NCI-H1092 (cell line): ENCODE measurements around the gene TXNL4A.
"Not testable (repeated sequence)": the region's sequence is repeated elsewhere in the genome, so short reads cannot be mapped to it uniquely, and the experiment has no call there.

ENCODE experiments used
- DNase-seq: peaks from one replicate; lab custom pipeline; 2025; lab: John Stamatoyannopoulos, UW

Gene TXNL4A

GRCh38 chr18:79988451-79989194 is at the start of gene TXNL4A:
Gene TXNL4A, minus strand, starts transcription at chr18:79988563. Its CDS starts 171 bp downstream, at chr18:79988392.
- peak; percentile 91 for DNase-seq

GRCh38 chr18:80037300-80037699 is 48.9 kb upstream of the TXNL4A start:
- DNase-seq, result no peak

GRCh38 chr18:80035997-80036396 is 47.6 kb upstream of the TXNL4A start:
- DNase-seq, result no peak

GRCh38 chr18:80034852-80035406 is 46.6 kb upstream of the TXNL4A start:
- no peak for DNase-seq

GRCh38 chr18:80034068-80034851 is 45.9 kb upstream of the TXNL4A start, which contains the start of gene RBFA:
Gene RBFA, plus strand, starts transcription at chr18:80034434. Its CDS starts 62 bp downstream, at chr18:80034496.
- peak; percentile 100 for DNase-seq

- DNase-seq, result no peak
These were observed 45.1 kb upstream of the TXNL4A start for GRCh38 chr18:80033181-80034067.

- DNase-seq, result no peak
These were observed 41.3 kb upstream of the TXNL4A start for GRCh38 chr18:80029690-80030089.

- not testable (repeated sequence) for DNase-seq
These were observed 39.4 kb upstream of the TXNL4A start for GRCh38 chr18:80027719-80028118.

- DNase-seq, result no peak
These were observed 38.0 kb upstream of the TXNL4A start for GRCh38 chr18:80026363-80026762.

- DNase-seq, result no peak
These were observed 34.8 kb upstream of the TXNL4A start for GRCh38 chr18:80023173-80023572.

GRCh38 chr18:80022613-80023012 is 34.2 kb upstream of the TXNL4A start:
- no peak for DNase-seq

- no peak for DNase-seq
These were observed 24.4 kb upstream of the TXNL4A start for GRCh38 chr18:80012714-80013113.

- DNase-seq, result not testable (repeated sequence)
These were observed 23.3 kb upstream of the TXNL4A start for GRCh38 chr18:80011496-80012137.

GRCh38 chr18:80010551-80010906 is 22.2 kb upstream of the TXNL4A start:
- DNase-seq, result no peak

- DNase-seq, result no peak
These were observed 21.5 kb upstream of the TXNL4A start for GRCh38 chr18:80009661-80010550.

GRCh38 chr18:80006724-80007123 is 18.4 kb upstream of the TXNL4A start:
- no peak for DNase-seq

GRCh38 chr18:80004600-80005342 is 16.4 kb upstream of the TXNL4A start:
- no peak for DNase-seq

- DNase-seq, result no peak
These were observed 14.1 kb upstream of the TXNL4A start for GRCh38 chr18:80002468-80002867.

- no peak for DNase-seq
These were observed 12.5 kb upstream of the TXNL4A start for GRCh38 chr18:80000877-80001276.

GRCh38 chr18:79999701-80000100 is 11.3 kb upstream of the TXNL4A start:
- not testable (repeated sequence) for DNase-seq
